ENCODE measurements around the gene HOXD11. TPM values are rescaled to one million over a fixed set of nuclear protein-coding genes. Genes with fewer than 3 reads are reported as not detected.

HOXD11 gene
- total RNA-seq, 4 donors from 2014 or later = not detected

GRCh38 chr2:176088048-176088936 lies 18.8 kb upstream of the HOXD11 start:
- Histone ChIP-seq H3K36me3 (no peaks in the 10 kb centered on the region), H3K27ac (no peak overlapping the region), H3K4me1 (peaks cover 4 to 22% of the 10 kb centered on the region in 2 donors), H3K4me3 (replicated peaks in 1 of 3) (no peak overlapping the region), H3K9me3 (no peaks in the 10 kb centered on the region), H3K27me3 (peaks cover 87% of the 10 kb centered on the region)
- peak; percentile 31 to 48 for DNase-seq
- intact Hi-C loops (cut with DNase I) = loop anchor here (10.0 kb wide), 1 partner anchor 723 kb away; no protein-coding TSS in a partner anchor
- TF ChIP-seq POLR2A (IDR thresholded peaks at IDR 0.05) (no peak), CTCF (IDR thresholded peaks at IDR 0.05) (peak in 5 of 6 experiments; percentile 24 to 79 (median 46))
- WGBS, 2 donors = 5 to 7% methylated on average over 27 to 44 of the region's 49 CpGs

DNA sequence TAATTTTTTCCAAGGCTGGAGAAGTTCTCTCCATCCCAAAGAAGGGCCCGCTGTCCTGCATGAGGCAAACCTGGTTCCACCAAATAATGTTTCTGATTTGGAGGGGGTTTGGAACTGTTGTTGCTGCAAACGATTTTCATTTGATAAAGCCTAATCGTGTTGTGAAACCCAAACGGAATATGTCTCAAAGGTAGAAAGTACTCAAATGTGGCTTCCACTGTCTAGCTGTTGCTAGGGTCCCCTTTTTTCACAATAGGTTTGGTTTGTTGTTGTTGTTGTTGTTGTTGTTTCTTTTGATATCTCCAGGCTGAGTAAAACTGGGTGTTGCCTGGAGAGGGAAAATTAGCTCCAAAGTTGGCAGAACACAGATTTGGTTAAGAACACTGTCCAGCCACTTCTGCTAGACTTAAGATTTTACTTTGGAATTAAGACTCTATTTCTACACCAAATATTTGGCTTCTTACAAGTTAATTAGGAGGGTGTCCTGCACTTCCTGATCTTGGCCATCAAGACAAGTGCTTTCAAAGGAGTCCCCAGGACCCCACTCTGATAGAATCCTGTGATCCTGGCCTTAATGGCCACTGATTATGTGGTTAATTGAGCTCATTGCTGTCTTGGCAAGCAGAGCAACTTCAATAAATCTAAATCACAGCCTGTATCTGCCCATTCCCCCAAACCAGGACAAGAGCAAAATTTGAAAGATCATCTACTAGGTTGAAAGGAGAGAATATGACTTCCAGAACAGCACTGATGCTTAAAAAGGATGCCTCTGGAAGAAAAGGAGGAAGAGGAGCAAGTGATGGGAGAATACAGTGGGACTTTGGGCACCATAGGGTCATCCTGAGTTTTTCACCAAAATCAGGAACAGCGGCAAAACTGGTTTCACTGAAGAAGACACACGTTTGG lies 17.9 kb upstream of the HOXD11 start:
- no peak overlapping the region for H3K4me3 ChIP-seq (replicated peaks in 1 of 3)

GRCh38 chr2:176089843-176090395 lies 17.2 kb upstream of the HOXD11 start:
- H3K4me1 ChIP-seq = peaks cover 3 to 24% of the 10 kb centered on the region in 2 donors
- H3K27me3 ChIP-seq = peaks cover 90% of the 10 kb centered on the region
- no peak for DNase-seq
- TF ChIP-seq POLR2A (IDR thresholded peaks at IDR 0.05) (no peak), CTCF (IDR thresholded peaks at IDR 0.05) (no peak)
- H3K9me3 ChIP-seq = no peaks in the 10 kb centered on the region
- no peaks in the 10 kb centered on the region for H3K36me3 ChIP-seq
- H3K4me3 ChIP-seq (replicated peaks in 1 of 3) = no peak overlapping the region
- intact Hi-C loops (cut with DNase I) = loop anchor here (10.0 kb wide), 2 partner anchors 405 to 725 kb away; no protein-coding TSS in a partner anchor
- no peak overlapping the region for H3K27ac ChIP-seq

More for the DNA sequence above, 17.9 kb upstream of the HOXD11 start:
- 11% methylated on average over 6 of the region's 6 CpGs for WGBS, 2 donors
- no peak for DNase-seq
- Histone ChIP-seq H3K36me3 (no peaks in the 10 kb centered on the region), H3K4me1 (peaks cover 3 to 24% of the 10 kb centered on the region in 2 donors), H3K27me3 (peaks cover 88% of the 10 kb centered on the region), H3K9me3 (no peaks in the 10 kb centered on the region), H3K27ac (no peak overlapping the region)
- TF ChIP-seq POLR2A (IDR thresholded peaks at IDR 0.05) = no peak
- TF ChIP-seq CTCF (IDR thresholded peaks at IDR 0.05) = no peak
- intact Hi-C loops (cut with DNase I) = loop anchor here (10.0 kb wide), 1 partner anchor 724 kb away; no protein-coding TSS in a partner anchor

DNA sequence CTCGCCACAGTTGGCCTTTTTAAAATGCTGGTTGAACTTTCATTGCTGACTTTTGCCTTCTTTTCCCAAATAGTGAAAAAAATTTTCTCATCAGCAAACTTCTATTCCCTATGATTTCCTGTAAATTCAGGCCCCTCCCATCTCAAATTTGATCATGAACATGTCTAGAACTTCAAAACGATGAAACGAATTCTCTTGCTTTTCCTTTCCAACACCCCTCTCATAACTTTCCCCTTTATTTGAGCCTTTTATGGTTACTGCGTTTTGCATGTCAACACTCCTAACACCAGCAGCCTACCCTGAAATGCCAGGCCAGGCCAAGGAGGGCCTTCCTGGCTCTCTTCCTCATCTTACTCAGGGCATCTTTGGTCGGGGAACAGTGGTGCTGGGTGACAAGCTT lies 16.2 kb upstream of the HOXD11 start:
- intact Hi-C loops (cut with DNase I) = loop anchor here (10.0 kb wide), 1 partner anchor 406 kb away; no protein-coding TSS in a partner anchor
- DNase-seq = no peak
- 18 to 28% methylated on average over 5 of the region's 5 CpGs for WGBS, 2 donors
- no peak overlapping the region for H3K27ac ChIP-seq
- TF ChIP-seq POLR2A (IDR thresholded peaks at IDR 0.05) (no peak), CTCF (IDR thresholded peaks at IDR 0.05) (no peak)
- H3K27me3 ChIP-seq = peaks cover 90% of the 10 kb centered on the region
- no peaks in the 10 kb centered on the region for H3K36me3 ChIP-seq
- peaks cover 3 to 24% of the 10 kb centered on the region in 2 donors for H3K4me1 ChIP-seq
- no peak overlapping the region for H3K4me3 ChIP-seq (replicated peaks in 1 of 3)
- H3K9me3 ChIP-seq = no peaks in the 10 kb centered on the region
